H1 (cell line): ENCODE measurements around the gene FBXO7. TPM values are rescaled to one million over a fixed set of nuclear protein-coding genes. Genes with fewer than 3 reads are reported as not detected.

Experiments
- polyA plus RNA-seq, 7 experiments: library from polyadenylated mRNA; depleted of rRNA in 3 of 7; stranded (reverse) in 5 of 7; unstranded in 2 of 7; fragments of >200 nt in 5 of 7; fragments of 200-250 nt in 2 of 7; gene quantifications; 1 replicate in 5 of 7; 2 replicates in 1 of 7; 4 replicates in 1 of 7; pipeline versions ENCODE4 v1.2.1 to v1.2.3, GENCODE V29; 2011 to 2013; ENCODE audit warnings: missing spikeins in 2 of 7, mixed read lengths in 2 of 7
- total RNA-seq: library from RNA; stranded (reverse); fragmentation: NEBNext Ultra II Directional; extraction: Animal tissue kit (Norgen Biotek cat#: 25700); gene quantifications from 2 replicates; pipeline ENCODE4 v1.2.1, GENCODE V29; 2021
- TF ChIP-seq, protein P1 (sequence below): IDR thresholded peaks from 2 replicates; pipeline ENCODE4 v1.6.1; 2011; ENCODE audit warnings: low read depth, mild to moderate bottlenecking, low read length; ENCODE audit not compliant: insufficient read depth

The FBXO7 gene
- total and polyA plus RNA-seq, 2 of the 8 experiments (the other 6 are each of a cell fraction or from before 2014, with no cell fraction given) = 62.7 to 76.1 TPM

DNA sequence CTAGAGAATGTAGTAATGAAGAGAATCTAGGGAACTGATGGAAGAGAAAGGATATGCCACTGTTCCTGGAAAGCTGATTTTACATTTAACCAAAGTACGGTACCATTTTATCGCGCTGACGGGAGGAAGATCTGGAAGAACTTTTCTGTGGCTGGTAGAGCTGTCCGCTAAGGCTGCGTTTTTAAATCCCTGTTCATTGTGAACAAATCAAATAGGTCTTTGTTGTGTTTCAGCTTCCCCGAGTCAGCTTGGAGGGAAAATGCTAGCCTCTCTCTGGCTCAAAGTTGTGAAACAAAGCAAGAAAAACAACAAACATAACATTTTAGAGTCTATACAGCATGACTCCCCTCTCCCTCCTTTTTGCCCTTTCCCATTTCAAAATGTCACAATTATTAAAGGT, 34.4 kb downstream of the FBXO7 start (continued):
- TF ChIP-seq, protein P1, sequence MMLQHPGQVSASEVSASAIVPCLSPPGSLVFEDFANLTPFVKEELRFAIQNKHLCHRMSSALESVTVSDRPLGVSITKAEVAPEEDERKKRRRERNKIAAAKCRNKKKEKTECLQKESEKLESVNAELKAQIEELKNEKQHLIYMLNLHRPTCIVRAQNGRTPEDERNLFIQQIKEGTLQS = no peak
